IPS DF 4.7 (cell line): ENCODE measurements around the gene RHO.
"Not testable (repeated sequence)": the region's sequence is repeated elsewhere in the genome, so short reads cannot be mapped to it uniquely, and the experiment has no call there.

ENCODE experiments used
- DNase-seq: peaks from one replicate; pipeline ENCODE4 v3.0.0-alpha.2; 2013; ENCODE audit warnings: low spot score; ENCODE audit errors: extremely low read depth

RHO gene

DNA sequence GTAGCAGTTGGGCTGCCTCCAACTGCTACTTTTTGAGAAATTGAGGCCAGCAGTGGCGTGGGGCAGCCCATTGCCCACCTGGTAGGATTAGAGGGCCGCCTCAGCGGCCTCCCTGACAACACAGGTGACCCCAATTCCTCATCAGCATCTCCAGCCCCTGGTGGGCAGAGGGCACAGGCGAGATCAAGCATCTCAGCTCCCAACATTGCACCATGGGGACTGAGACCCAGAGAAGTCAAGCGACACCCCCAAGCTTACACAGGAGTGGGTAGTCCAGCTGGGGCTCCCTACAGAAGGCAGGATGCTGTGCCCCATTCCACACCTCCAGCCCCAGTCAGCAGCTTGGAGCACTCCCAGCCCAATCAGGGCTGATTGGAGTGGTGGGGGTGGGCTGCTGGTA, 14.3 kb downstream of the RHO start:
- no peak for DNase-seq

DNA sequence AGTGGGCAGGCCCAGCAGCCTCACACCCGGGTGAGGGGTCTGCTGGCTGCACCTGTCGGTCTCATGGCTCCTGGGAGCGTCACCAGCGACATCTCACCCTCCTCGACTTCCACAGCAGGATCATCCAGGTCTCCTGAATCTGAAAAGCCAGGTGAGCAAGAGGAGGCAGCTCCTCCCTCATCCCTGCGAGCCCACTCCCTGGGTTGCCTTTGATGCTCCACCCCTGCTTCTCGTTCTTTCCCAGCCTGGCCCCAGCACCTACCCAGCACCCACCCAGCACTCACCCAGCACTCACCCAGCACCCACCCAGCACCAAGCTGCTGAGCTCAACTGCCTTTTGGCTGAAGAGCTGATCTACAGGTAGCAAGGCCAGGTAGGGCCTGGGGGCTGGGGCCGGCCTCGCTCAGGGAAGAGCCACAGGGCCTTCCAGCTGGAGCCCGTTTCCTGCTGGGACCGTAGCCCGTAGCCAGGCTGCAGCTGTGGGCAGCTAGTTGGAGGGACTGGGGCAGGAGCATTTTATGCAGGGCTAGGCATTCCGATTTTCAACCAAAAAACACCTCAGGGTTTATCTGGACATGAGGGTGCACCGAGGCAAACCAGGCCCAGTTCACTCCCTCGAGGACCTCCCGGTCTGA, 14.8 kb downstream of the RHO start, which contains the start of gene H1-8:
TSS of gene H1-8 (plus strand) at position 20 of the 635 bp plus-strand sequence. CDS start at position 64, 44 bp downstream.
- no peak for DNase-seq

DNA sequence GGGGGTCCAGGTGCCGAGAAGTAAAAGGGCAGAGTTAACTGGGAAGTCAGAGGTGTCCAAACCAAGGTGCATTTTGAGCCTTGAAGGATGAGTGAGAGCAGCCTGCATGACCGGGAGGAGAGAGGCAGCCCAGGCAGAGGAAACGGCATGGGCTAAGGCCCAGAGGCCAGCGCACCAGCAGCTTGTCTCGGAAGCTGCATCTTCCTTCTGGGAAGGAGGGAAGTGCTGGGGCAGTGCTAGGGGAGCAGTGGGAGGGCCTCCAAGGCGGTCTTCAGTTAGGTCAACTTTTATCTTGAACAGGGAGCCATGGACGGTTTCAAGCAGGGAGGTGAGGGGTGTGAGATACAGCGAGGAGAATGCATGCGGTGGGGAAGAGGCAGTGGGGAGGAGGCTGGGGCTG, 15.6 kb downstream of the RHO start:
- DNase-seq, result no peak

DNA sequence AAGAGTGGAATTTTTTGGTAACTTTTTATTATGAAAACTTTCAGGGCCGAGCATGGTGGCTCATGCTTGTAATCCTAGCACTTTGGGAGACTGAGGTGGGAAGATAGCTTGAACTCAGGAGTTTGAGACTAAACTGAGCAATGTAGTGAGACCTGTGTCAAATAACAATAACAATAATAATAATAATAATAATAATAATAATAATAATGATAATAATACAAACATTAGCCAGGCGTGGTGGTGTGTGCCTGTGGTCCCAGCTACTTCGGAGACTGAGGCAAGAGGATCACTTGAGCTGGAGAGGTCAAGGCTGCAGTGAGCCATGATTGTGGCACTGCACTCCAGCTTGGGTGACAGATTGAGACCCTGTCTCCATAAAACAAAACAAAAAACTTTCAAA, 17.5 kb downstream of the RHO start:
- DNase-seq, result not testable (repeated sequence)

DNA sequence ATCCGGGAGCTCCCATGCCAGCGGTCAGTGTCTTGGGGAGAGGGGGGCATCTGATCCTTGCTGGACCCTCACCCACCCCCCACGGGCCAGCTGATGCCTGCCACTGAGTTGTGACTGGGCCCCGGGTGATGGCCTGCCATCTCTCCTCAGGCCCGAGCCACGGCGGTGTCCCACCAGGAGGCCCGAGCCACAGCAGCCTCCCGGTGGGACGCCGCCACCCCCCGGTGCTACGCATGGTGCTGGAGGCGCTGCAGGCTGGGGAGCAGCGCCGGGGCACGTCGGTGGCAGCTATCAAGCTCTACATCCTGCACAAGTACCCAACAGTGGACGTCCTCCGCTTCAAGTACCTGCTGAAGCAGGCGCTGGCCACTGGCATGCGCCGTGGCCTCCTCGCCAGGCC, 18.8 kb downstream of the RHO start:
- DNase-seq, result no peak

DNA sequence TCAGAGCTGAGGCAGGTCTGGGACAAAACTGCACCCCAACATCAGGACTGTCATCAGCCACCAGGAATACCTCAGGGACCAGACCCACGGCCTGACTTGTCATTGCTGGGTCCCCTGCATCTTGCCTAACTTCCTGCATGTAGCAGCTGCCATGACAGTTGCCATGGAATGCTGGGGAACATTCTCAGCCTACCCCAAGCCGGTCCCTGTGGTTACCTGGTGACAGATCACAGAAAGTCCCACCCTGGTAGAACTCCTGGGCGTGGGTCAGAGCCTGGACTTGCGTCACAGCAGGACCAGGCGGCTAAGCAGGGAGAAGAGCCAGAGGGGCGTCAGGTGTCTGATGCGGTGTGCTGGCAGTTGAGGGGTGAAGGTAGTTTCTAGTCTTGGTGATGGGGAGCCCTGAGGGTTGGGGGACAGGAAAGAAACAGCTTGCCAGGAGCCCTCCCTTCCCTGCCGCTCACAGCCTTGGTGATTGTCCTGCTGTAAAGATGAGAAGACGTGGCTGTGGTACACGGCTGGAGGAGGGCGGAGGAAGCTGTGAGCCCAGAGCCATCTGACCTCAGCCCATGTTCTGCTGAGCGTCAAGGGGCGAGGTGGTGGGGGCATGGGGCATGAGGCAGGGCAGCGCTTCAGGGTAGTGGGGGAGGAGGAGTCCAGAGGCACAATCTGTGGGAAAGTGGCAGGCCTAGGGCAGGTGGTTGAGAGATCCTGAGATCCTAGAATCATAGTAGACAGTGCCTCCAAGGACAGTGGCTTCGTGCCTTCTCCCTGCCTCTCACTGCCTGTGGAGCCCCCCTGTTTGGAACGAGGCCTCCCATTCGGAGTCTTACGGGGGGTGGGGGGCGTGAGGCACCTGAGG, 19.9 kb downstream of the RHO start:
- DNase-seq, result no peak

DNA sequence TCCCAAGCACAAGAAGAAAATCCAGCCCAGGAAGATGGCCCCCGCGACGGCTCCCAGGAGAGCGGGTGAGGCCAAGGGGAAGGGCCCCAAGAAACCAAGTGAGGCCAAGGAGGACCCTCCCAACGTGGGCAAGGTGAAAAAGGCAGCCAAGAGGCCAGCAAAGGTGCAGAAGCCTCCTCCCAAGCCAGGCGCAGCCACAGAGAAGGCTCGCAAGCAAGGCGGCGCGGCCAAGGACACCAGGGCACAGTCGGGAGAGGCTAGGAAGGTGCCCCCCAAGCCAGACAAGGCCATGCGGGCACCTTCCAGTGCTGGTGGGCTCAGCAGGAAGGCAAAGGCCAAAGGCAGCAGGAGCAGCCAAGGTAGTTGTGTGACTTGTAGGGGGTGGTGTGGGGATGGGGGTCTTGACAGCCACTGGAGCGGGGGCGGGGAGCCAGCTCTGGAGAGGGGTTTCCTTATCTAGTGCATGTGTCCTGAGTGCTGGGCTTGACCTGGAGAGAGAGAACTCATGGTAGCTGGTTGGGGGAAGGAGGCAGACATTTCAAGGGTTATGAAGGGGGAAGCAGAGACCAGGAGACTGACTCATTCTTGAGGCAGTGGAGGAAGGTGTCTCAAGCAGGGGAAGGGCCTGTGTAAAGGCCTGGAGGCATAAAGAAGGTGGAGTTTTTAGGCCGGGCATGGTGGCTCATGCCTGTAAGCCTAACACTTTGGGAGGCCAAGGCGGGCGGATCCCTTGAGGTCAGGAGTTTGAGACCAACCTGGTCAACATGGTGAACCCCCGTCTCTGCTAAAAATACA, 20.8 kb downstream of the RHO start:
- DNase-seq, result no peak

DNA sequence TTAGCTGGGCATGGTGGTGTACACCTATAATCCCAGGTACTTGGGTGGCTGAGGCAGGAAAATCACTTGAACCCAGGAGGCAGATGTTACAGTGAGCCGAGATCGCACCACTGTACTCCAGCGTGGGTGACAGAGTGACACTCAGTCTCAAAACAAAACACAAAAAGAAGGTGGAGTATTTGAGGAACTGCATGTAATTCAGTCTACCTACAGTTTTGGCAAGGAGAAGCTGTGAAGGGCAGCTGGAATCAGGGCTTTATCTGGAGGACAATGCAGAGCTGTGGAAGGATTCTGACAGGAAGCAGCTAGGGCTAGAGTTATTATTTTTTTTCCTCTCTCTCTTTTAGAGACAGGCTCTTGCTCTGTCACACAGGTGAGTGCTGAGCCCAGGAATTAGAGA, 21.4 kb downstream of the RHO start:
- DNase-seq, result no peak

DNA sequence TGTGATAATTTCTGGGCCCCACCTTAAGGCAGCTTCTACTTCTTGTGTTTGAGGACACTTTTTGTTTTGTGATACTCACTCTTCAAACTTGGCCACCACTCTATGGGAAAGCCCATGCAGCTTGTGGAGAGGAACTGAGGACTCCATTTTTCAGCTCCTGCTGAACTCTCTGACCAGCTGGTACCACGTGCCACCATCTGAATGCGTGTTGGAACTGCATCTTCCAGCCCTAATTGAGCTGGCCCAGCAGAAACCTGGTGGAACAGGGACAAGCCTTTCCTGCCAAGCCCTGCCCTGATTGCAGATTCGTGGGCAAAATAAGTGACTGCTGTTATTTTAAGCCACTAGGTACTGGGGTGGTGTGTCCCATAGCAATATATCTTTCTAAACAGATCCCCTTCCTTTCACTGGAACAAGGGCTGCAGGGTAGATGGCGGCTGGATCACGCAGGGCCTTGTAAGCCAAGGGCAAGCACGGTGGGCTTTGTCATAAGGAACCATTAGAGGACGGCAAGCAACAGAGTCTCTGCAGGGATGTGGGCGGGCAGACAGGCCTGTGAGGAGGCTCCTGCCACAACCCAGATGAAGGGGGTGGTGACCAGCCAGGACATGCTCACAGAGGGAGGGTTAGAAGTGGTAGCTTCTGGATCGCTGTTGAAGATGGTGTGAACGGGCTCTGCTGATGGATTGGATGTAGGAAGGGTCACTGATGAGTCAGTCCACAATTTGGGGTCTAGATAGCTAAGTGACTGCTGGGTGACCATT, 24.0 kb downstream of the RHO start:
- DNase-seq, result no peak

DNA sequence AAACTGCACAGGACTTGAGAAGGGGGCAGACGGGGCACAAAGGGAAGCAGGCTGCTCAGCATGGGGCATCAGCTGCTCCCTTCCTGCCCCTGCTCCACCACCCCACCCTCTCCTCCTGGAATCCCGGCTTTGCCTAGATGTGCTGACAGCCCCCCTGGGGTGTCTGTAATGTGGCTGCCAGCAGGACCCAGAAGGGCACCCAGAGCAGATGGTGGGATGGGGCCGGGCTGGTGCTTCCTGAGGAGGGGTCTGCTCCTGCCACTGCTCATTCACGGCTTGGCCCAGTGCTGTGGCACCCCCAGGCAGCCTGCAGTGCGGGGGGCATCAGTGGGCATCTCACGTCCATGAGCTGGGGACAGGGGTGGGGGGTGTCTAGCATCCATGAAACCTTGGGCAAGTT, 24.7 kb downstream of the RHO start:
- no peak for DNase-seq

DNA sequence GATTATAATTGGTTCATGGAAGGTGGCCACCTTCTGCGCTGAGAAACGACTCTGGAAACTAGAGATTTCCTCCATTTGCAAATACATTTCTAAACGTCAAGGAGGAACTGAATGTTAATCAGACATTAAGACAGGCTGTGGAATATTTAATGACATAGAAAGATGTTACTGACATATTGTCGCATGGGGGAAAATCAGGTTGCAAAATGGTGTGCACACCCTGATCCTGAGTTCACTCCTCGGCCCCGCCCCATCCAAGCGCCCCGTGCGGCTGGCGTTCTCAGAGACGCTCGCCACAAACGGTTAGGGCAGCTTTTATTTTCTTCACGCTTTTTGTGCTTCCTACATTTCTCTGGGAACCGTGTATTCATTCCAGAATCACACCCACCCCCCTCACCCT, 25.3 kb downstream of the RHO start:
- no peak for DNase-seq

DNA sequence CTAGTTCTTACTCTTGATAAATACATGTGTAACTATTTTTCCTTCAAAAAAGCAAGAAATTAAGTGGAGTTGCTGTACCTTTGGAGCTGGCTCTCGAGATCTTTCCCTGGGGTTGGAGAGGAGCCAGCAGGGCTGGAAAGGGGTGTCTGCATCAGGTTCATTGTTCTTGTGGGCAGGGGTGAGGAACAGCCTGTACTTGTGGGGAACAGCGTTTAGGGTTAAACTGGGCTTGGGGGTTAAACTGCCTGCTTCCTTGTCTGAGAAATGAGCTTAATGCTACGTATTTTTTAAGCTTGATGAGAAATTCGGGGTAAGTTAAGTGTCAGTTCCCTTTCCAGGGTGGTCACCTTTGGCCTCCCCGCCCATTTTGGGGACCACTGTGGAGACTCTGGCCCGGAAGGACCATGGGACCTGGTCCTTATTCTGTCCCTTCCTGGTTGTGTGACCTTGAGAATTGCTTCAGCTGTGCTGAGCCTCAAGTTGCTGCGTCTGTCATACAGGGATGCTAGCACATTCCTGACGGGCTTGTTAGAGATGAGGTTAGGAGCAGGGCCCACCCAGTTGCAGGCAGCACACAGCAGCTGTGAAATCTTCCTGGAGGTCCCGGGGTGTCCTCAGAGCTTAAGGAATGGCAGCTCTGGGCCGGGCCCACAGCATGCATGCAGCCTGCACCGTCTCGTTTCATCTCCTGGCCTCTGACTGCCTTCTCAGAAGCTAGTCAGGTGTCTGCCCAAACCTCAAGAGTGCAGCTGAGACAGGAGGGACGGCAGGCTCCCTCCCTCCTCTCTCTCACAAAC, 26.1 kb downstream of the RHO start:
- no peak for DNase-seq

DNA sequence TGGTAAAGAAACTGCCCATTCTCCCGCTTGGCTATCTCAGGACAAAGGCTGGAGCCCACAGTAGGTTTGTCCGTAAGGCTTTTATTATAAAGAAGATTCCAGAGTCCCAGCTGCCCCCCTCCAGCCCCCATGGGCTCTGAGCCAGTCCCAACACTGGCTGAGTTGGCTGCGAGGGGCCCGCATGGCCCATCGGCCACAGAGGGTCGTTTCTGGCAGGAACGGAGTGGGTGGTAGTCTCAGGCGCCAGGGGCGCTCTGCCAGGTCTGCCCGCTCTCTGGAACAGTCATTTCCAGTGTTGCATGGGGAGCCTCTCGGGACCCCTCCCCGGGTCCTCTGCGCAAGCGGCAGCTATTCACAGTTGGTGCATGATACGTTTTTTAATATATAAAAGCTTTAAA, 26.7 kb downstream of the RHO start:
- no peak for DNase-seq

DNA sequence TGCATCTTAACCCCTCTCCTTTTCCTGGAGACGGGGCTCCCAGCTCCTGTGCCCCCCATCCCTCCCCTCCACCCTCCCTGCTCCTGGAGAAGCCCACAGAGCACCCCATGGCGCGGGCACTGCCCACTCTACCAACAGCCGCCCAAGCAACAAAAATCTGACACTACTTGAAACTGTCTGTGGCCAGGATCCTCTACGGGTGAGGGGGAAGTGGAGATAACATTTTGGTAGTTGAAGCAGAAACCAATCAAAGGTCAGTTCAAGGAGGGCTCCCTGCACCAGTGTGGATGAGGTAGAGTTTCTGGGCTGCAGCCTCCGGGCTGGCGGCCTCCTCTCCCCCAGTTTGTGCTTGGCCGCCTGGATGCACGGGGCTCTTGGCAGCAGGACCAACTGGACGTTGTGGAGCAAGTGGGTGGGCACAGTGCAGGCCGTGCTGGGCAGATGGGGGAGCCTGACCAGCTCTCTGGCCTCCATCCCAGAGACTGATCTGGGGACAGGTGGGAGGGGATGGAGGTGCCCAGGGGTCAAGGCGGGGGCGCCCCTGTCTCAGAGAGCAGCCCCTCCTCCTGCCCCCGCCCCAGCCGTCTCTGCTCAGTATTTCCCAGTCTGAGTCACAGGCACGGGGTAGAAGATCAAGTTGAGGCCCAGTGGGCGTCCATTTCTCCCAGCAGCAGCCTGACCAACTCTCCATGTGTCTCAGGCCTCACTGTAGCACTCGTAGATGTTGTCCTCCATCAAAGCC, 27.3 kb downstream of the RHO start:
- DNase-seq, result no peak

DNA sequence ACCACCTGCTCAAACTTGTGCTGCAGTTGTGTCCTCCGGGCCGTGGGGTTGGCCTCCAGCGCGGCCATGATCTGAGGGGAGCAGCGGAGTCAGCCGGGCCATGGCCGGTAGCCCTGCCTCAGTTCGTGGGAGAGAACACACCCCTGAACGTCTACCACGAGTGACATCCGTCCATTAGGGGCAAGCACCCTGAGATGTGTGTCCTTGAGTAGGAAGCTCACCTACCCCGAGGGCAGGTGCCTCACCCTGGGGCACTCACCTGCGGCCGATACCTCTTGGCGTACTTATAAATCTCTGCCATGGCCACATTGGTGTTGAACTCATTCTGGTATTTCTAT, 27.9 kb downstream of the RHO start:
- no peak for DNase-seq

DNA sequence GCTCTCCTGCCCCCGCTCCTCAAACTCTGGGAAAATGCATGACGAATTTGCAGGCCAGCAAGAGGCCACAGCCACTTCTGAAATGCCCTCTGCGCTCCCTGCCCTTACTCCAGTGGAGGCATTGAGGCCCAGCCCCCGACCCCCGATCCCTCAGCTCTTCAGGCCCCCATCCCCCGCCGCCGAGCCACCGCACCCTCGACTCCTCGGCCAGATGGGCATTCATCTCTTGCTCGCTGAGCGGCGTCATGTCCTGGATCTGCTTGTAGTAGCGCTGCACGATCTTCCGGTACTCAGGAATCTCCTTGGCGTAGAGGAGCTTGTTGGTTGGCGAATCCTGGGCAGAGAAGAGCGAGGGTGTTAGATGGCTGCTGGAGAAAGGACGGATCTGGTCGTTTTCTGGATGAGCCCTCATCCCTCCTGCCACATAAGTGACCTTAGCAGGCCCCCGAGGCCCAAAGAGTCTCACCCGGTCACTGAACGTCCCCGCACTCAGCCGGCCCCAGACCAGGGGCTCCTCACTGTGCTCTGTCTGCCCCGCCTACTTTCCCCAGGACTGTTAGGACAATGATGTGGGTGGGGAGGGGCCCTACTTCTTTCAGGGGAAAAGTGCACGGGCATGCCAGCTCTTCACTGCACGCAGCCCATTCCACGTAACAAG, 28.6 kb downstream of the RHO start:
- DNase-seq, result no peak

DNA sequence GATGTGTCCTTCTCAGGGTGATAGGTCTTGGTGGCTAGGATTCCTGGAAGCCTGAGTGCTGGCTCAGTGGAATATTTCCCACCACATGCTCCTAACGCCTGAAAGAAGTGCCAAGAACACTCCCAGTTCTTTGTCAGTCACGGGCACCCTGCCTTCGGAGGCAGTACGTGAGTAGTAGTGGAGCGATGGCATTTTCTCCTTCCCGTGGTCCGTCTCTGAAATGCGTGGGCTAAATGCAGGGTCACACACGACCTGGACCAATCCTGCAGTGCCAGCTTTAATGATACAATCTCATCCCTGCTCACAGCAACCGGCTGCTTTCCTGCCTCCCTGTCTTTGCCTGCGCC, 29.1 kb downstream of the RHO start:
- no peak for DNase-seq

DNA sequence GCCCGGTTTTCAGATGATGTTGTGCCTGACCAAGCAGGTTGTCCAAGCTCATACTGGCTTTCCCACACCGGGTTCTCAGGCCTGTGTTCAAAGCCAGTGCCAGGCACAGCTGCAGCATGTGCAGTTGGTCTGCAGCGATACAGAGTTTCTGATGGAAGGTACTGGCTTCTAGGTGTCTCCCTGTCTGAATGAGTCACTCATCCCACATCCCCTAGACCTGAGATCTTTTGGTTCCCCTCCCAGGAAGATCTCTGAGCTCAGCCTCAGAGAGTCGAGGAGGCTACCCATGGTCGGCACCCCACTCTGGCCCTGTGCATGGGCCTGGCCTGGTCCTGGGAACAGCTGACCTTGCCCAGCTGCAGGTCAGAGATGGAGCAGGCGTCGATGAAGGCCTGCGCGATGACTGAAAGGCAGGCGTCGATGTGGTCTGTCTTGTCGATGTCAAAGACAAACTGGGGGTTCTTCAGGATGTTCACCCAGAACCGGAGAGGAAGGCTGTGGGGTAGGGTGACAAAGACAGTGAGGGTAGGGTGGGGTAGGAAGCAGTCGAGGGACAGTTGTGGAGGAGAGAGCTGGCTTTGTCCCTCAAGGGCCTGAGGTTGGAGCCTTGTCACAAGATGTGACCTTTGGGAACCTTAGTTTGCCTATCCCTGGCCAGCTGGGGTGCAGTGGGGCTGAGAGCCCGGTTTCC, 29.8 kb downstream of the RHO start:
- no peak for DNase-seq
